Hepatocyte (in vitro differentiated cells): Measurements from ENCODE around the gene HILPDA. TPM values are rescaled to one million over a fixed set of nuclear protein-coding genes. Genes with fewer than 3 reads are reported as not detected.

Experiments used
- DNase-seq: peaks from one replicate; pipeline ENCODE4 v3.0.0-alpha.2; 2016; ENCODE audit warnings: low spot score
- H2AFZ ChIP-seq: fragments of 200-600 bp; sonication (generic); 2 replicates; pipeline ENCODE4 v1.6.0; 2016; ENCODE audit warnings: antibody characterized with exemption, mild to moderate bottlenecking
- H3K27ac ChIP-seq: fragments of 200-600 bp; sonication (generic); 2 replicates; pipeline ENCODE4 v1.5.1; 2016; ENCODE audit warnings: mild to moderate bottlenecking
- H3K27me3 ChIP-seq: fragments of 200-600 bp; sonication (generic); 2 replicates; pipeline ENCODE4 v1.6.1; 2016
- H3K36me3 ChIP-seq: fragments of 200-600 bp; sonication (generic); replicated peaks from 2 replicates; pipeline ENCODE4 v1.5.1; 2016; ENCODE audit warnings: low read depth; ENCODE audit not compliant: insufficient read depth
- H3K4me1 ChIP-seq: fragments of 200-600 bp; sonication (generic); 2 replicates; pipeline ENCODE4 v1.5.1; 2016; ENCODE audit warnings: mild to moderate bottlenecking, moderate library complexity; ENCODE audit not compliant: insufficient read depth
- H3K4me2 ChIP-seq: fragments of 200-600 bp; sonication (generic); 2 replicates; pipeline ENCODE4 v1.6.0; 2016
- H3K4me3 ChIP-seq: fragments of 200-600 bp; sonication (generic); 2 replicates; pipeline ENCODE4 v1.5.1; 2016; ENCODE audit warnings: mild to moderate bottlenecking
- H3K79me2 ChIP-seq: fragments of 200-600 bp; sonication (generic); 2 replicates; pipeline ENCODE4 v1.6.0; 2017; ENCODE audit warnings: mild to moderate bottlenecking
- H3K9me2 ChIP-seq: fragments of 200-600 bp; sonication (generic); replicated peaks from 2 replicates; pipeline ENCODE4 v1.6.0; 2017; ENCODE audit warnings: mild to moderate bottlenecking; ENCODE audit not compliant: insufficient read depth
- H3K9me3 ChIP-seq: fragments of 200-600 bp; sonication (generic); 2 replicates; pipeline ENCODE4 v1.5.1; 2016; ENCODE audit warnings: low read depth, mild to moderate bottlenecking
- H4K20me1 ChIP-seq: fragments of 200-600 bp; sonication (generic); 2 replicates; pipeline ENCODE4 v1.6.0; 2016; ENCODE audit warnings: mild to moderate bottlenecking; ENCODE audit not compliant: insufficient read depth, poor library complexity, severe bottlenecking
- EZH2 ChIP-seq: fragments of 200-600 bp; sonication (generic); IDR thresholded peaks from 2 replicates; pipeline ENCODE4 v1.6.1; 2016; ENCODE audit warnings: antibody characterized with exemption, mild to moderate bottlenecking, borderline replicate concordance
- EZH2phosphoT487 ChIP-seq: fragments of 200-600 bp; sonication (generic); IDR thresholded peaks from one replicate; pipeline ENCODE4 v1.6.1; 2018; ENCODE audit warnings: antibody characterized with exemption, mild to moderate bottlenecking, low read depth, moderate library complexity; ENCODE audit not compliant: unreplicated experiment, severe bottlenecking
- WGBS: methylation state at CpG from one replicate; pipeline ENCODE4 v1.1.6; 2016; ENCODE audit warnings: low lambda C conversion rate; ENCODE audit errors: missing lambda C conversion rate; 5-methylcytosine and 5-hydroxymethylcytosine counted together
- polyA plus RNA-seq: library from polyadenylated mRNA; unstranded; fragments of >200 nt; fragmentation: Nextera tagmentation; extraction: Ambion mirVana; gene quantifications from 2 replicates; pipeline ENCODE4 v1.2.1, GENCODE V29; 2016
- total RNA-seq: library from RNA; depleted of rRNA; stranded (reverse); fragments of >200 nt; gene quantifications from 2 replicates; pipeline ENCODE4 v1.2.3, GENCODE V29; 2014
- TF ChIP-seq, protein P1 (sequence below): fragments of 200-600 bp; sonication (generic); IDR thresholded peaks from 2 replicates; pipeline ENCODE4 v1.5.1; 2016; ENCODE audit warnings: antibody characterized with exemption, mild to moderate bottlenecking; ENCODE audit not compliant: poor library complexity

HILPDA gene
- total and polyA plus RNA-seq, 2 experiments from 2014 or later = 18.0 to 44.2 TPM

GRCh38 chr7:128447941-128448564 is 7.6 kb upstream of the HILPDA start:
- H4K20me1 ChIP-seq = no peaks in the 10 kb centered on the region
- H3K4me2 ChIP-seq = no peak overlapping the region
- no peaks in the 10 kb centered on the region for H3K9me2 ChIP-seq
- no peaks in the 10 kb centered on the region for H3K9me3 ChIP-seq
- peaks cover 13% of the 10 kb centered on the region for H3K4me1 ChIP-seq
- no peak overlapping the region for H2AFZ ChIP-seq
- no peak overlapping the region for H3K27ac ChIP-seq
- no peaks in the 10 kb centered on the region for H3K79me2 ChIP-seq
- no peak for DNase-seq
- no peaks in the 10 kb centered on the region for H3K36me3 ChIP-seq
- TF ChIP-seq EZH2phosphoT487 = no peak
- TF ChIP-seq EZH2 = no peak
- TF ChIP-seq, protein P1, sequence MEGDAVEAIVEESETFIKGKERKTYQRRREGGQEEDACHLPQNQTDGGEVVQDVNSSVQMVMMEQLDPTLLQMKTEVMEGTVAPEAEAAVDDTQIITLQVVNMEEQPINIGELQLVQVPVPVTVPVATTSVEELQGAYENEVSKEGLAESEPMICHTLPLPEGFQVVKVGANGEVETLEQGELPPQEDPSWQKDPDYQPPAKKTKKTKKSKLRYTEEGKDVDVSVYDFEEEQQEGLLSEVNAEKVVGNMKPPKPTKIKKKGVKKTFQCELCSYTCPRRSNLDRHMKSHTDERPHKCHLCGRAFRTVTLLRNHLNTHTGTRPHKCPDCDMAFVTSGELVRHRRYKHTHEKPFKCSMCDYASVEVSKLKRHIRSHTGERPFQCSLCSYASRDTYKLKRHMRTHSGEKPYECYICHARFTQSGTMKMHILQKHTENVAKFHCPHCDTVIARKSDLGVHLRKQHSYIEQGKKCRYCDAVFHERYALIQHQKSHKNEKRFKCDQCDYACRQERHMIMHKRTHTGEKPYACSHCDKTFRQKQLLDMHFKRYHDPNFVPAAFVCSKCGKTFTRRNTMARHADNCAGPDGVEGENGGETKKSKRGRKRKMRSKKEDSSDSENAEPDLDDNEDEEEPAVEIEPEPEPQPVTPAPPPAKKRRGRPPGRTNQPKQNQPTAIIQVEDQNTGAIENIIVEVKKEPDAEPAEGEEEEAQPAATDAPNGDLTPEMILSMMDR = no peak
- 71% methylated on average over 4 of the region's 4 CpGs for WGBS
- H3K4me3 ChIP-seq = no peak overlapping the region
- H3K27me3 ChIP-seq = no peaks in the 10 kb centered on the region

GRCh38 chr7:128448751-128449302 is 6.9 kb upstream of the HILPDA start:
- no peaks in the 10 kb centered on the region for H3K36me3 ChIP-seq
- no peak for DNase-seq

GRCh38 chr7:128450409-128450808 is 5.3 kb upstream of the HILPDA start:
- no peaks in the 10 kb centered on the region for H4K20me1 ChIP-seq
- H3K4me2 ChIP-seq = no peak overlapping the region
- H3K79me2 ChIP-seq = no peaks in the 10 kb centered on the region
- no peaks in the 10 kb centered on the region for H3K27me3 ChIP-seq
- TF ChIP-seq, protein P1 = no peak
- TF ChIP-seq EZH2phosphoT487 (no peak), EZH2 (no peak)
- no peak overlapping the region for H3K4me3 ChIP-seq
- H3K27ac ChIP-seq = no peak overlapping the region
- no peaks in the 10 kb centered on the region for H3K9me3 ChIP-seq
- H2AFZ ChIP-seq = no peak overlapping the region
- no peaks in the 10 kb centered on the region for H3K36me3 ChIP-seq
- WGBS = 83% methylated on average over 4 of the region's 4 CpGs
- no peak for DNase-seq
- H3K4me1 ChIP-seq = peaks cover 19% of the 10 kb centered on the region
- no peaks in the 10 kb centered on the region for H3K9me2 ChIP-seq

More at GRCh38 chr7:128448751-128449302, 6.9 kb upstream of the HILPDA start:
- no peaks in the 10 kb centered on the region for H3K27me3 ChIP-seq
- H4K20me1 ChIP-seq = no peaks in the 10 kb centered on the region
- TF ChIP-seq, protein P1 = no peak
- TF ChIP-seq EZH2 (no peak), EZH2phosphoT487 (no peak)
- no peak overlapping the region for H2AFZ ChIP-seq
- H3K9me3 ChIP-seq = no peaks in the 10 kb centered on the region
- H3K27ac ChIP-seq = no peak overlapping the region
- no peaks in the 10 kb centered on the region for H3K9me2 ChIP-seq
- no peak overlapping the region for H3K4me2 ChIP-seq
- H3K79me2 ChIP-seq = no peaks in the 10 kb centered on the region
- H3K4me3 ChIP-seq = no peak overlapping the region
- WGBS = 92% methylated on average over 6 of the region's 6 CpGs
- peaks cover 11% of the 10 kb centered on the region for H3K4me1 ChIP-seq
